Ascending aorta (tissue), 2 donors: ENCODE data around the gene PPM1M. TPM values are rescaled to one million over a fixed set of nuclear protein-coding genes. Genes with fewer than 3 reads are reported as not detected.

Experiments used
- DNase-seq, 2 donors: peaks; one replicate each; pipeline ENCODE4 v3.0.0-alpha.2; 2019; ENCODE audit warnings: low spot score in 2 of 2
- H3K27ac ChIP-seq, 2 donors: fragments of 200-600 bp; sonication (generic); one replicate each; pipeline ENCODE4 v1.5.1; 2016 to 2017; ENCODE audit warnings: mild to moderate bottlenecking in 1 of 2
- H3K27me3 ChIP-seq: fragments of 200-600 bp; sonication (generic); one replicate; pipeline ENCODE4 v1.5.1; 2017
- H3K36me3 ChIP-seq, 2 donors: fragments of 200-600 bp; sonication (generic); one replicate each; pipeline ENCODE4 v1.5.1; 2016
- H3K4me1 ChIP-seq, 2 donors: fragments of 200-600 bp; sonication (generic); one replicate each; pipeline ENCODE4 v1.5.1; 2016 to 2017; ENCODE audit warnings: mild to moderate bottlenecking in 1 of 2
- H3K4me3 ChIP-seq, 2 donors: fragments of 200-600 bp; sonication (generic); one replicate each; pipeline ENCODE4 v1.5.1; 2016 to 2017; ENCODE audit warnings: mild to moderate bottlenecking in 1 of 2
- H3K9me3 ChIP-seq, 2 donors: fragments of 200-600 bp; sonication (generic); one replicate each; pipeline ENCODE4 v1.5.1; 2016
- CTCF ChIP-seq, 3 experiments: fragments of 200-600 bp in 2 of 3; fragments of 450-650 bp in 1 of 3; sonication (generic) in 2 of 3; IDR thresholded peaks; one replicate each; pipeline ENCODE4 v1.5.1; 2016 to 2019; ENCODE audit warnings: antibody characterized with exemption in 3 of 3, mild to moderate bottlenecking in 1 of 3, moderate library complexity in 1 of 3
- intact Hi-C: fragments of 100-400 bp; cut with DNase I; formaldehyde crosslinking; loops from one replicate; pipeline ENCODE4 v1.15.1; 2023
- total RNA-seq: library from RNA; depleted of rRNA; stranded (reverse); fragments of >200 nt; gene quantifications from one replicate; pipeline ENCODE4 v1.1.0, GENCODE V29; 2016

The PPM1M gene
- total RNA-seq, 1 donor from 2014 or later = 20.3 TPM

DNA sequence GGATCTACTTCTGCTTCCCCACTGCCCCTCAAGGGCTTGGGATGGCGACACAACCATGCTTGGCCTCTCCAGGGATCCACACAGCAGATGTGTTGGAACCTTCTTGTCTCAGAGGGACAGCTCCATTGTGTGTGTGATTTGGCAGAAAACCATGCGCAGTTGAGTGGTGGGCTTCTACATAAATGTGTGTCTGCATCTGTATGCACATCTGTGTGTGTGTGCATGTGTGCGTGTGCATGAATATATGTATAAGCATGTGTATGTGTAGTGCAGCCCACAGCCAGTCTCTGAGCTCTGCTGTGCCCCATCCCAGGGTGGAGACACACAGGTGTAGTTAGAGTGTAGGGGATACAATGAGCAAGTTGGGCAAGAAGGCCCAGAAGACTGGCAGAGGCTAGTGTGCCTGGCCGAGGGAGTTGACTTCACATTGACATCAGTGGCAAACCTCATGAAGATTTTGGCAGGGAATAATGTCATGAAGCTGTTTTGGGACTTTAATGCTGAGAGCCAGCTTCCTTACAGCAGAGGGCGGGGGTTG lies 50.2 kb downstream of the PPM1M start:
- intact Hi-C loops = no loop called here
- Histone ChIP-seq H3K9me3 (no peaks in the 10 kb centered on the region), H3K4me1 (no peaks in the 10 kb centered on the region), H3K27ac (no peak overlapping the region), H3K4me3 (no peak overlapping the region), H3K36me3 (peaks cover 12 to 22% of the 10 kb centered on the region in 2 donors), H3K27me3 (no peaks in the 10 kb centered on the region)
- TF ChIP-seq CTCF (IDR thresholded peaks at IDR 0.05) = no peak
- DNase-seq = no peak

DNA sequence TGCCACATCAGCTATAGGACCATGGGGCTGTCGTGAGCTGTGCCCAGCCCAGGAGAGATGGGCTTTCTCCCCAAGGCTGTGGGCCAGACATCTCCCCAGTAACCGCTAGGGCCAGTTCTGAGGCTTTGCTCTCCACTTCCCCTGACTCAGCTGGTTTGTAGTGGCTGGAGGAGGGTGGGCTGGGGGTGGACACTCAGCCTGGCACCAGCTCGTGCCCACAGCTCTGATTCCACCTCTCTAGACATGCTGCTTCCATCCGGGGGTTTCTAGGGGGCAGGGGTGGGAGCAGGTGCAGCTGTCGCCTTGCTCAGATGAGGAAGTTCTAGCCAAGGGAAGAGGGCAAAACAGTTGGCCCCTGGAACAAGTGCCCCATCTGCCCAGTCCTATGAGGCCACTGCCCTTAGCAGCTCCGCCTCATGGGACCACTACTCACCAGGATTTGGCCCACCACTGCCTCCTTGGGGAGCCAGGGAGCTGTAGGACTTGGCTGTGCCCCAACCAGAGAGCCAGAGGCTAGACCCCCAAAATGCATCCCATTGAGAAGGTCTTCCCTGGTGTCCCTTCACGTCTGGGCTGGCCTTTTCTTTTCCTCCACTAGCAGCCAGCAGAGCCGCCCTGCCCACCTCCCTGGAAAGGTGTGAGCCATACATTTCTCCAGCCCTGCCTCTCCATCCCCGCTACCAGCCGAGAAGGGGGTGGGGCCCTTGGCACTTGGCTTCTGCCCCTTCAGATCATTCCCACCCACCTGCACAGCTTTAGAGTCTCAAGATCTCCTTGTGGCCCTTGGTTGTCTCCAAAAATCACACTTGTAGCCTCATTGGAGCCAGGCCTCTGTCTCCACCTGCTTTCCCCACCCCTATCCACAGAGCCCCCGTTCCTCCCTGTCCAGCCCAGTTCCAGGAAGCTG lies 51.9 kb downstream of the PPM1M start:
- TF ChIP-seq CTCF (IDR thresholded peaks at IDR 0.05) = no peak
- Histone ChIP-seq H3K27me3 (no peaks in the 10 kb centered on the region), H3K36me3 (peaks cover 6 to 11% of the 10 kb centered on the region in 2 donors), H3K4me3 (no peak overlapping the region), H3K9me3 (no peaks in the 10 kb centered on the region), H3K27ac (no peak overlapping the region), H3K4me1 (no peaks in the 10 kb centered on the region)
- intact Hi-C loops = no loop called here
- DNase-seq = no peak

- H3K9me3 ChIP-seq = no peaks in the 10 kb centered on the region
- no peaks in the 10 kb centered on the region for H3K4me1 ChIP-seq
- H3K4me3 ChIP-seq = no peak overlapping the region
- no peak overlapping the region for H3K27ac ChIP-seq
- DNase-seq = no peak
- peaks cover 0 to 1% of the 10 kb centered on the region in 2 donors for H3K36me3 ChIP-seq
- H3K27me3 ChIP-seq = no peaks in the 10 kb centered on the region
- TF ChIP-seq CTCF (IDR thresholded peaks at IDR 0.05) = no peak
- intact Hi-C loops = no loop called here
These were observed 52.9 kb downstream of the PPM1M start for GRCh38 chr3:52298149-52299098.

- Histone ChIP-seq H3K27ac (no peak overlapping the region), H3K27me3 (no peaks in the 10 kb centered on the region), H3K36me3 (no peaks in the 10 kb centered on the region), H3K4me1 (no peaks in the 10 kb centered on the region), H3K9me3 (no peaks in the 10 kb centered on the region), H3K4me3 (no peak overlapping the region)
- DNase-seq = no peak
- TF ChIP-seq CTCF (IDR thresholded peaks at IDR 0.05) = no peak
- intact Hi-C loops = no loop called here
These were observed 53.8 kb downstream of the PPM1M start for GRCh38 chr3:52299247-52299878.

Other genes starting within 250 kb of the PPM1M start
- gene RPL29, start 249.9 kb upstream of the PPM1M start, total RNA-seq = 1,224 TPM
- gene DUSP7, start 189.2 kb upstream of the PPM1M start, total RNA-seq = 76.5 TPM
- not detected for gene POC1A, start 91.3 kb upstream of the PPM1M start, total RNA-seq
- gene ALAS1, start 47.6 kb upstream of the PPM1M start, total RNA-seq = 58.3 TPM
- gene TLR9, start 20.1 kb upstream of the PPM1M start, total RNA-seq = not detected
- gene TWF2, start 6.6 kb upstream of the PPM1M start, total RNA-seq = 162 TPM
- 42.0 TPM for gene WDR82, start 32.9 kb downstream of the PPM1M start, total RNA-seq
- gene GLYCTK, start 42.1 kb downstream of the PPM1M start, total RNA-seq = 15.5 TPM
- 7.6 TPM for gene DNAH1, start 70.6 kb downstream of the PPM1M start, total RNA-seq
- 90.7 TPM for gene BAP1, start 164.2 kb downstream of the PPM1M start, total RNA-seq
- not detected for gene PHF7, start 164.9 kb downstream of the PPM1M start, total RNA-seq
- 163 TPM for gene SEMA3G, start 199.3 kb downstream of the PPM1M start, total RNA-seq
- 68.6 TPM for gene TNNC1, start 208.3 kb downstream of the PPM1M start, total RNA-seq
- 58.3 TPM for gene NISCH, start 209.8 kb downstream of the PPM1M start, total RNA-seq
- gene STAB1, start 249.6 kb downstream of the PPM1M start, total RNA-seq = 363 TPM